GM21737 (cell line): ENCODE data around the gene SMURF1.

ENCODE experiments used
- ATAC-seq: cut with Tn5 transposase; IDR thresholded peaks from one replicate; pipeline ENCODE4 v1.9.1; 2021; ENCODE audit warnings: mild to moderate bottlenecking, moderate library complexity; ENCODE audit not compliant: unreplicated experiment

Gene SMURF1

DNA sequence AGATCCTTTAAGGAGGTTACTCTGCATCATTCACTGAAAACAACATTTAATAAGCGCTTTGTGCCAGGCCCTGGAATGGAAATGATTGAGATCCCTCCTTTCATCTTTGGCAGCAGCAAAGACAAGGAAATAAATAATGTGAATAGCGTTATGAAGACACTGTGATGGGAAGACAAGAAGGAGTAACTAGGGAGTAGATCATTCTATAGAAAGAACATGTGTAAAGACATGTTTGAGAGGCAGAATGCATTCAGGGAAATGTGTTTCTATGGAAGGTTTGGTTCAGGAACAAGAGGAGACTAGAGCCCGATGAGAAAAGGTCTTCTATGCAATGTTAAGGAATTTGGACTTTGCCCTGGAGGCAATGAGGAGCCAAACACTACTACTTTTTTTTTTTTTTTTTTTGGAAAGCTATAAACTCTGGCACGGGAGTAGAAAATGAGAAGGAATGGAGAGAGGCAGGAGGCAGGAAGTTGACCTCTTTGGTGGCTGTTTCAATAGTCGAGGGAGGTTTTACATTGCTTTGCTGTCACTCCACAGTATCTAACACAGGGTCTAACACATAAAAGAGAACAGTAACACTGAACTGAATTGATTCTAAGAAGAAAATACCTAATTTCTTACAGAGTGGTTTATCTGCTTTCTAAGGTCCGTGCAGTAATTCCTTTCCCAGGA, 44.9 kb downstream of the SMURF1 start:
- no peak for ATAC-seq

DNA sequence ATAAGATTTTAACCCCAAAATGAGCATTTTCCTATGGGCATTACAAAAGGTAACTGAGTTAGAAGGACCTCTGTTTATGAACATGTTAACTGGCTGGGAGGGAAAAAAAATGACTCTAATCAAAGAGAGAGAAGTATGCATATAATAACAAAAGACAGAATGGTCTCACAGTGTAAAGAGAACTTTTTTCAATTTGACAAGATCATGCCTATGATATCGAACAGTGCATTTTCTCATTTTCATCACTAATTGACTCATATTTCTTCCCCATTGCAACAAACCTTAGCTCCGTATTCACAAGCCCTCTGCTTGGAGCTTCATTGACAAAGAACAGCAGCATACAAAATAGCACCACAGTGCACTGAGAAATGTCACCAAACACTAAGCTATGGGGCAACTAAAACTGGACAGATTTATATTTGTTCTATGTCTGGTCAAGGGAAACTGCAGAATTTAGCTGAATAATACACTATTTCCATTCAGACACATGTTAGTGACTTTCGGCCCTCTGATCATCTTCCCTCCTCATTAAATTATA, 45.6 kb downstream of the SMURF1 start:
- ATAC-seq: no peak

DNA sequence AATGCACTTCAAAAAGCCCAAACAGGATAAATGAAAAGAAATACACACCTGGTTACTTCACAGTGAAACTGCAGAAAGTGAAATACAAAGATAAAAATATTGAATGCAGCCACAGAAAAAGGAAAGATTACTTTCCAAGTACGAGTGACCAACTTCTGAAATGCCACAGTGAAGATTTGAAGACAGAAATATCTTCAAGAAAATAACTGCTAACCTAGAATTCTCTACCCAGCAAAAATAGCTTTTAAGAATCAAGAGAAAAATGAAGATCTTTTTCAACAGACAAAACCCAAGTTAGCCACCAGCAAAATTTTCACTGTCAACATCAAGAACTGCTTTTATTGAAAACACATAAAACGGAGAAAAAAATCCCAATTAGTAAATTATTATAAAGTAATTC, 46.2 kb downstream of the SMURF1 start:
- no peak for ATAC-seq

DNA sequence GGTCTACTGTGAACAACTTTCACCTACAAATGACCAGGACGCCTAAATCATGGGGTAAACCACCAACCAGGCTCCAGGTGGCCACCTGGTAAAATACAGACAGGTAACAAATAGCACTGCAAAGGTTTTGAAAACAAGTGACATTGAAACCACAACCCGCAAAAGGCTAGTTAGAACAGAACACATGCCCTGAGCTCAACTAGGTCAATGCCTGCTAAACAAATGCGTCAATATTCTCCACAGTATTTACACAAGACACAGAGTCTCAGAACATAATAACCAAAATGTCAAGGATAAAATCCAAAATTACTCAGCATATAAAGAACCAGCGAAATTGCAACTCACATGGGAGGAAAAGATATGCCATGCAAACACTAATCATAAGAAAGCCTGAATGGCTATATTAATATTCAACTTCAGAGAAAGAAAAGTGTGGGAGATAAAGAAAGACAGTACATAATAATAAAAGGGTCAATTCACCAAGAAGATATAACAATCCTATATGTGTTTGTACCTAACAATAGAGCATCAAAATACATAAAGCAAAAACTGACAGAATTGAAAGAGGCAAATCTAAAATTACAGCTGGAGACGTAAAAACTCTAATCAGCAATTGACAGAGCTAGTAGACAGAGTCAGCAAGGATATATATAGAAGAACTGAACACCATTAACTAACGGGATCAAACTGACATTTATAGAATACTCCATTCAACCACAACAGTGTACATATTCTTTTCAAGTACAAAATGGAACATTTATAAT, 47.6 kb downstream of the SMURF1 start:
- ATAC-seq: no peak

DNA sequence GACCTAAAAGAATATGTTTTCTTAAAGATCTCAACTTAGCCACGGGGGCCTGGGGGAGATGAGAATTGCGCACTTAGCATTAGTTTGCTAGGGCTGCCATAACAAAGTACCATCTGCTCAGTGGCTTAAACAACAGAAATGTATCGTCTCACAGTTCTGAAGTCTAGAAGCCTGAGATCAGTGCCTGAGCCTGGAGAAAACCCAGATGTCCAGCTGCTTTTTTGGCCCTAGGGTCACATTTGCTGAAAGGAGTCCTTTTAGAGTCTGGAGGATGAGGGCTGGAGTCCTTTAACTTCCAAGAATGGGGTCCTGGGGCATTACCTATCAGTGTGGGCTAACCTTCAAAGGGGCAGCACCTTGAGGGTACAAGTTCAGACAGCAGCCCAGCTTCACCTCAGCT, 48.2 kb downstream of the SMURF1 start:
- ATAC-seq: no peak

DNA sequence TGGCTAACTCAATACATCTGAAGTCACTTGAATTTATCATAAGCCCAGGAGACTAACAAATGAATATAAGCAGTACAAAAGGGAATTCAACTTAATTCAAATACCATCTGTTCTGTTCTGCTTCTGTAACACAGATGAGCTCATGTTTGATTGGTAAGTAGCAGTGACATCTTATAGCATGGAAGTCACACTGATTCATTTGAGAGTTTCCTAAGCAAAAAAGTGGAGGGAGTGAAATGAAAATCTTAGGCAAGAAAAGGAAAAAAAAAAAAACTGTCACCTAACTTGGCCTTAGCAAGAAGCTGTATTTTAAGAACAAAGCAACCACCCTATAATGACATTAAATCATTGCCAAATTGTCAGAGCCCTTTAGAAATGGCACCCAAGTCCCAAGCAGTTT, 49.5 kb downstream of the SMURF1 start:
- ATAC-seq: no peak

DNA sequence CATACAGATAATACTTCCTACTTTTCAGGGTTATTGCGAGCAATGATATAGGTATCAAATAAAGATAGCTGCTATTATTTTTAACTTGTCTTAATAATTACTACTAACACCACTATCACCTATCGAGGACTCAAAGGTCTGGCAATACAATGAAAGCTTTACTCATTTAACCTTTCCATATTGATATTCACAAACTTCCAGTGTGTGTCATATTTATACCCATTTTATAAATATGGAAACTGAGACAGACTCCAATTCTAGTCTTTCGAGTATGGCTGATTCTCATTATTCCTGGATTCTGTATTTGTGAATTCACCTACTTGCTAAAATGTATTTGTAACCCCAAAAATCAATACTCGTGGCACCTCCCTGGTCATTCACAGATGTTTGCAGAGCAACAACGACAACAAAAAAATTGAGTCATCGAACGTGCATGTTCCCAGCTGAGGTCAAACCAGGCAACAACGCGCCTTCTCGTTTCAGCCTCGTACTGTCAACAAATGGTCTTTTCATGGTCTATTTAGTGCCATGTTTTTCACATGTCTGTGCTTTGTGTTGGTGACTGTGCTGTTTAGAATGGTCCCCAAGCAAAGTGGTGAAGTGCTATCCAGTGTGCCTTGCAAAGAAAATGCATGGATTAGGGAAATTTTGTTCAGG, 51.7 kb downstream of the SMURF1 start:
- no peak for ATAC-seq

DNA sequence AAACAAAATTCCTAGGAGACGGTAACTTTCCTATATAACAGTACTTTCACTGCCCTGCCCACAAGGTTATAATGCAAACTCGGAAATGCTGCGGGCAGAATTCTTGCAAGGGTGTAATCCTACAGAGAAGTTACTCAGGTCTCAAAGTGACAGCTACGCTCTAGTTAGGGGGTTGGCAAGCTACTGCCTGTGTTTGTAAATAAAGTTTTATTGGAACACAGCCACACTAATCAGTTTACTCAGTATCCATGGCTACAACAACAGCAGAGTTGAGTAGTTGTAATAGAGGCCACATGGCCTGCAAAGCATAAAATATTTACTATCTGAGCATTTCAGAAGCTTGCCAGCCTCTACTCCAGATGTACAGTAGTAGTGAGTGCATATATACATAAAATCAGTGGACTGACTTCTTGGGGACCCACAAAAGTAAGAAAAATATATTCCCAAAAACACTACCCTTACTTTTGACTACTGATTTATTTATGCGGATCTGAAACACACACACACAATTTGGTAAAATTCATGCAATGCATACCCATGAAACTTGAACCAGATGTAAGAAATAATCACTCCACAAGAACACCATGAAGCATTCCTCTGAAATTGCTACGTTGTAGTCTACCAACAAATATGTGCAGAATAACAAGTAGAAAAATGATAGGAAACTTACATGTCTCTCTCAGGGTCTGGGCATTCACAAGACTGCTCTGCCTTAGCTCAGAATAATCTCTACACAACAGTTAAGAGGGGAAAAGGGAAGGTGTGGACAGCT, 53.0 kb downstream of the SMURF1 start:
- no peak for ATAC-seq

DNA sequence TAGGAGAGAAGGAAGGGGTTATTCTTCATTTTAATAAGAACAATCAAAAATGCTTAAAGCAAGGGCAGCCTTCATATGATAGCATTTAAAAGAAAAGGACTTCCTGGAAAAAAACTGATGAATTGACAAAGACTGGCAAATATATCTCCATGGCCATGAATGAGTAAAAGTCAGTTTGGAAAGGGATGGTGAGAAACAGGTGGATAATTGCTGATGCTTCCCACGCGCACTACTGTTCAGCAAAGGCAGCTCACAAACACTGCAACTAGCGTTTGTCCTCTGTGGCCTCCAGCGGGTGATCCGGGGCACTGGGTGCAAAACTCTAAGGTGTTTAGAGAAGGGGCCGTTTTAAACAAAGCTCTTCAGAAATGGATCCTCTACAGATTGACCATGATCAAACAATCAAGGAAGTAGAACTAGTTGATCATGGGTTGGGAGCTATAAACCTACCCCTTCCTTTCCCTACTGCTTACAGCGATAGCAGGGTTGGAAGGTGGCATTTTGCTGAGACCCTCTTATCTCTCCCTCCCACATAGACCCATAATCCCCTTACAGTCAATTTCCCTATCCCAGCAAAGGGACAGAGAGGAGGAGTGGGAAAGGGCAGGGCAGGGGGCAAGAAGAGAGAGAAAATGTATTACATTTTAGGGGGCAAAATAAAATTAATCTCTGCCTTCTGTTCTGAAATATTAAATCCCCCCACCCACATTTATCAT, 53.8 kb downstream of the SMURF1 start:
- ATAC-seq: no peak

DNA sequence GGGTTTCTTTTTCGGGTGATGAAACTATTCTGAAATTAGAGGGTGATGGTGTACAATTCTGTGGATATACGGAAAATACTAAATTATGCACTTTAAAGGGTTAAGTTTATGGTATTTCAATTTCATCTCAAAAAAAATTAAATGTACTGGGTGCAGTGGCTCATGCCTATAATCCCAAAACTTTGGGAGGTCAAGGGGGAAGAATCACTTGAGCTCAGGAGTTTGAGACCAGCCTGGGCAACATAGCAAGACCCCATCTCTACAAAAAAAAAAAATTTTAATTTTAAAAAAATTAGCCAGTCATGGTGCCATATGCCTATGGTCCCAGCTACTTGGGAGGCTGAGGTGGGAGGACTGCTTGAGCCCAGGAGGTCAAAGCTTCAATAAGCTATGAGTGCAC, 57.0 kb downstream of the SMURF1 start:
- no peak for ATAC-seq

DNA sequence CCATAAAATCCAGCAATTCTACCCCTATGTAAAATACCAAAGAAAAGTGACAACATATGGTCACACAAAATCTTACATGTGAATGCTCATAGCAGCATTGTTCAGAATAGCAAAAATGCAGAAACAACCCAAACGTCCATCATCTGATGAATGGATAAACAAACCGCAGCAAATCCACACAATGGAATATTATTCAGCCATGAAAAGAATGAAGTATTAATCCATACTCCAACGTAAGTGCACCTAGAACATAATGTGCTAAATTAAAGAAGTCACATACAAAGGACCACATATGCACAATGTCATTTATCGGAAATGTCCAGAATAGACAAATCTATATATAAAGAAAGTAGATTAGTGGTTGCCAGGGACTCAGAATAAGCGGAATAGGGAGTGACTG, 57.4 kb downstream of the SMURF1 start:
- no peak for ATAC-seq

DNA sequence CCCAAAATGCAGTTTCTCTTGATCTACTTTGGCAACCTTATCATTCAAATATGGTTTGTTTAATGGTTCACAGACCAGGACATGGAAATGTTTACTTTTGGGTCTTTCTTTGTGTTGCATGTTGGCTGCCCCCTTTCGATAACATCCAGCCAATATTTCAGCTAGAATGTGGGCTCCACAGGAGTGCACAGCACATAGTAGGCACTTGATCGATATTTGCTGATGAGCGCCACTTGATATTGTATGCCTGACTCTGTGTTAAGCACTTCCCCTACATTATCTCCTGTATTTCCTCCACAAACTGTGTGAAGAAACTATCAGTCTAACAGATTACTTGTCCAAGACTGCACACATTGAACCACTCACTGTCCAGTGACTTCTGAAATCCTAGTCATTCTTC, 60.2 kb downstream of the SMURF1 start:
- no peak for ATAC-seq

DNA sequence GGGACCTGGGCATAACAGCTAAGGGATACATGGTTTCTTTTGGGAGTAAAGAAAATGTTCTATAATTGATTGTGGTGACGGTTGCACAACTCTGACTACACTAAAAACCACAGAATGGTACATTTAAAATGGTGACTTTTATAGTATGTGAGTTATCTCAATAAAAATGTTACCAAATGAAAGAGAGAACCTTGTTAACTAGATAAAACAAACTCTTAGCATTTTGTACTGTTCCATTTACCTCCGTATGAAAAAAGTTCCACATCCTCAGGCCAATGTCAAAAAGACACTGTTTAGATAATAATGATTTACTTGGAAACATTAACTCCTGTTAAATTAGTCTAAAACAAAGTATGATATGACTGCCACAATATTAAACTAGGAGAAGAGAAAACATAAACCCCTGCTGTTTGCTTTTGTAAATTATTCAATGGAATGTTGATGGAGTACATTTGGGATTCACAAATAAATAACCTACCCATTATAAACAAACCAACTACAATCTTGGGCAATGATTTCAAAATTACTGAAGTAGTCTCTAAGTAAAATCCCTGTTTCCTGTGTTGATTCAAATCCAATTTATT, 60.7 kb downstream of the SMURF1 start:
- no peak for ATAC-seq

DNA sequence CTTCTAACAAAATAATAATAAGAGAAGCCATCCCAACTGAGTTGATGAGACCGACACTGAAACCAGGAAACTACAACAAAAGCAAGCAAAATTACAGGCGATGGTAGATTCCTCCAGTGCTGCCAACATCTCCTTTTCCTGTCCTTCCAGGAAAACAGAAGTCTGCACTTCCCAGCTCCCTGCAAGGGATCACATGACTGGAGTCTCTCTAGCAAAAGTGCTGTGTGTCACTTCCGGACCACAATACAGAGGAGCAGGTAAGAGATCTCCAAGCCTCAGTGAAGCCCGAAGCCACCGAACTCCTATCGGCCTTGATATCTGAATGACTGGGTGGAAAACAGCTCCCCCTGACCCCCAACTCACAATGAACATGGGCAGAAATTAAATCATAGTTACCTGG, 63.2 kb downstream of the SMURF1 start:
- ATAC-seq: no peak

DNA sequence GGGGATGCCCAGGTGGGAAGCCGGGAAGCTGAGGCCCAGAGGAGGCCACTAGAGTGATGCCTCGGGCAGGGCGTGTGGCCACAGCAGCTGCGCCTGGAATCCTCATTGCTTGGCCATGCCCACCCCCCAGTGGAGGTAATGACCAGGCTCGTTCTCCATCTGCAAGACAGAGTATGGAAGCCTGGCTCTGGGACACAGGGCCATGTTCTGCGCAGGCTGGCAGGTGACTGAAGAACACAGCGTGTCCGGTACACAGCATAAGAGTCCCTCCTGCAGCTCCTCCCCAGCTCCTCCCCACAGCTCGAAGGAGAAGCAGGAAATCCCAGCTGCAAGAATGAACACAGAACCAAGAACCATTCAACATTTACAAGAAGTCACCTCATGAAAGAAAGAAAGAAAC, 64.8 kb downstream of the SMURF1 start:
- ATAC-seq: no peak

DNA sequence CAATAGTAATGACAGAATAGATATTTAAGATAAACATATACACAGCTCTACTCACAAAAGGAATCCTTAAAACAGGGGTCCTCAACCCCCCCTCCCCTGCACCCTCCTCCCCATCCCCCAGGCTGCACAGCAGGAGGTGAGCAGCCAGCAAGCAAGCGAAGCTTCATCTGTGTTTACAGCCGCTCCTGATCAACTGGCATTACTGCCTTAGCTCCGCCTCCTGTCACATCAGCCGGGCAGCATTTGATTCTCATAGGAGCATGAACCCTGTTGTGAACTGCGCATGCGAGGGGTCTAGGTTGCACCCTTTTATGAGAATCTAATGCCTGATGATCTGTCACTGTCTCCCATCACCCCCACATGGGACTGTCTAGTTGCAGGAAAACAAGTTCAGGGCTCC, 65.5 kb downstream of the SMURF1 start:
- no peak for ATAC-seq

DNA sequence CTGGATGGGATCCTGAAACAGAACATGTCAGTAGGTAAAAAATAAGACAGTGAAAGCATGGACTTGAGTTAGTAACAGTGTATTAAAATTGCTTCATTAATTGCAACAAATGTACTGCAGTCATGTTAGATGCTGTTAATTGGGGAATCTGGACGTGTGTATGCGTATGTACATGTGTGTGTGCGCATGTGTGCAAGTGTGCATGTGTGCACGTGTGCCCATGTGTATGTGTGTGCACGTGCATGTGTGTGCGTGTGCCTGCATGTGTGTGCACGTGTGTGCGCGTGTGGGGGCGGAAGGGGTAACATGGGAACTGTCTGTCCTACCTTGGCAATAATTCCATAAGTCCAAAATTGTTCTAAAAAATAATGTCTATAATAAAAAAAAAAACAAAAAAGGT, 67.3 kb downstream of the SMURF1 start:
- no peak for ATAC-seq

DNA sequence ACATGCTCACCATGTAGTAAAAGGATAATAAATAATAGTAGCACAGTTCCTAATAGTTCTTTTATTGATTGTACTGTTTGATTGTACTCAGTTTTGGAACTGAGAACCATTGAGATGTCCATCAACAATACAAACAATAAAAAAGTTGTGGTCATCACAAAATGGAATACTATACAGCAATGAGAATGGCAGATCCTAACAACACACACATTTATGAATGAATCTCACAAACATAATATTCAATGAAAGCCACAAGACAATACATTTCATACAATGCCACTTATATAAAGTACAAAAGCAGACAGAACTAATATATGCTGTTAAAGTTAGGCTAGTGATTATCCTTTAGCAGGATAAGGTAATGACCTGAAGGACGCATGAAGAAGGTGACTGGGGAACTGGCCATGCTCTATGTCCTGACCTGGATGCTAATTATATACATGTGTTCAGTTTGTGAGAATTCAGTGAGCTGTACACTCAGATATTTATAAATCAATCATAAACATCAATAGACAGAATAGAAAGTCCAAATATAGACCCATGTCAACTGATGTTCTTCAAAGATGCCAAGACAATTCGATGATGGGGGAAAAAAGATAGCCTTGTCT, 70.0 kb downstream of the SMURF1 start:
- ATAC-seq: no peak

DNA sequence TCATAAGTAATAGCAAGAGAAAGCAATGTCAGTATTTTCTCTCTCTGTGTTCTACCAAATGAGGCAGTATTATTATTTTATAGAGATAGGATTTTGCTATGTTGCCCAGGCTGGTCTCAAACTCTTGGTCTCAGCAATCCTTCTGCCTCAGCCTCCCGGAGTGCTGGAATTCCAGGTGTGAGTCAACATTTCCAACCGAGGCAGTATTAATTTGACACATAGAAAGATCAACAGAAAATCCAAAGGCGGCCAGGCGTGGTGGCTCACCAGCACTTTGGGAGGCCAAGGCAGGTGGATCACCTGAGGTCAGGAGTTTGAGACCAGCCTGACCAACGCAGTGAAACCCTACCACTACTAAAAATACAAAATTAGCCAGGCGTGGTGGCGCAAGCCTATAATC, 71.8 kb downstream of the SMURF1 start:
- no peak for ATAC-seq

DNA sequence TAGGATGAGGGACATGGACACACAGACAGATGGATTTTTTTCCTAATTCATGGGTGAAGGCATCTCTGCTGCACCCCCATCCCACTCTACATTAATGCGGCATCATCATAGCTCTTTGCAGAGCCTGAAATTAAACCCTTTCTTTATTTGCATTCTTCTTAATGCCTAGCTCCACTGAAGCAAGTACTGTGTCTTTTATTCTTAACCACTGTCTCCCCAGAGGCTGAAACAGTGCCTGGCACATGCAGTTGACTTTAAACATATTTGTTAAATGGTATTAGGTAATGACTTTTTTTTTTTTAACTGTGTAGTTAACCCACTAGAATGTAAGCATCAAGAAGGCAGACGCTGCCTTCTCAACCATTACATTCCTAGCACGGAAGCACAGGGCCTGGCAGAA, 73.5 kb downstream of the SMURF1 start:
- no peak for ATAC-seq
